Measurements from ENCODE around the gene MITF. TPM values are rescaled to one million over a fixed set of nuclear protein-coding genes. Genes with fewer than 3 reads are reported as not detected.

MITF gene
- polyA plus RNA-seq, 1 donor from 2014 or later, result not detected

- H3K9ac ChIP-seq (ENCODE audit: low read length), result no peak overlapping the region
- no peaks in the 10 kb centered on the region for H3K79me2 ChIP-seq (replicated peaks; ENCODE audit: insufficient read depth, low read length)
- no peak overlapping the region for H3K27ac ChIP-seq (ENCODE audit: low read length)
- no peak overlapping the region for H2AFZ ChIP-seq (ENCODE audit: low read depth, low read length)
- TF ChIP-seq MXI1 (conservative IDR thresholded peaks at IDR 0.05; ENCODE audit: poor library complexity, severe bottlenecking), result no peak
- no peak for TF ChIP-seq POLR2AphosphoS5 (IDR thresholded peaks at IDR 0.05)
- no peak for TF ChIP-seq CTCF (IDR thresholded peaks at IDR 0.05; ENCODE audit: poor library complexity, severe bottlenecking)
- no peak for TF ChIP-seq REST (IDR thresholded peaks at IDR 0.05; ENCODE audit: borderline replicate concordance)
- no peak for TF ChIP-seq SMC3 (conservative IDR thresholded peaks at IDR 0.05; ENCODE audit: poor library complexity)
- TF ChIP-seq EP300 (conservative IDR thresholded peaks at IDR 0.05; ENCODE audit: poor library complexity, severe bottlenecking), result no peak
- no peak for TF ChIP-seq RAD21 (conservative IDR thresholded peaks at IDR 0.05)
- no peak overlapping the region for H3K4me2 ChIP-seq (ENCODE audit: low read length)
- no peaks in the 10 kb centered on the region for H3F3A ChIP-seq (ENCODE audit: insufficient read depth, low read length, poor library complexity, severe bottlenecking)
- no peaks in the 10 kb centered on the region for H3K27me3 ChIP-seq (ENCODE audit: insufficient read depth, low read depth, low read length)
- H3K36me3 ChIP-seq (ENCODE audit: insufficient read depth, low read length), result no peaks in the 10 kb centered on the region
- H3K4me3 ChIP-seq (ENCODE audit: low read length), result no peak overlapping the region
- H3K9me3 ChIP-seq (ENCODE audit: low read length), result peaks cover 6% of the 10 kb centered on the region
- H4K20me1 ChIP-seq (ENCODE audit: insufficient read depth), result no peaks in the 10 kb centered on the region
- H3K9me2 ChIP-seq (ENCODE audit: insufficient read depth, low read length), result no peaks in the 10 kb centered on the region
These were observed 9.2 kb downstream of the MITF start for GRCh38 chr3:69748503-69748902.

GRCh38 chr3:69749461-69749860, 10.2 kb downstream of the MITF start:
- H3K27ac ChIP-seq (ENCODE audit: low read length), result no peak overlapping the region
- no peak for TF ChIP-seq SMC3 (conservative IDR thresholded peaks at IDR 0.05; ENCODE audit: poor library complexity)
- no peak for TF ChIP-seq CTCF (IDR thresholded peaks at IDR 0.05; ENCODE audit: poor library complexity, severe bottlenecking)
- no peak for TF ChIP-seq EZH2 (IDR thresholded peaks at IDR 0.05; ENCODE audit: borderline replicate concordance, insufficient read depth, low read length, poor library complexity, severe bottlenecking)
- no peak for TF ChIP-seq MXI1 (conservative IDR thresholded peaks at IDR 0.05; ENCODE audit: poor library complexity, severe bottlenecking)
- TF ChIP-seq POLR2AphosphoS5 (IDR thresholded peaks at IDR 0.05), result no peak
- no peak for TF ChIP-seq REST (IDR thresholded peaks at IDR 0.05; ENCODE audit: borderline replicate concordance)
- H3K4me3 ChIP-seq (ENCODE audit: low read length), result no peak overlapping the region
- no peaks in the 10 kb centered on the region for H3F3A ChIP-seq (ENCODE audit: insufficient read depth, low read length, poor library complexity, severe bottlenecking)
- H3K36me3 ChIP-seq (ENCODE audit: insufficient read depth, low read length), result no peaks in the 10 kb centered on the region
- H3K9me3 ChIP-seq (ENCODE audit: low read length), result peaks cover 7% of the 10 kb centered on the region
- H3K79me2 ChIP-seq (replicated peaks; ENCODE audit: insufficient read depth, low read length), result no peaks in the 10 kb centered on the region
- H3K9ac ChIP-seq (ENCODE audit: low read length), result no peak overlapping the region
- no peak overlapping the region for H2AFZ ChIP-seq (ENCODE audit: low read depth, low read length)
- H3K4me2 ChIP-seq (ENCODE audit: low read length), result no peak overlapping the region
- no peaks in the 10 kb centered on the region for H3K9me2 ChIP-seq (ENCODE audit: insufficient read depth, low read length)
- no peaks in the 10 kb centered on the region for H3K27me3 ChIP-seq (ENCODE audit: insufficient read depth, low read depth, low read length)
- no peaks in the 10 kb centered on the region for H4K20me1 ChIP-seq (ENCODE audit: insufficient read depth)
